ENCODE data around the gene PHACTR3.

The PHACTR3 gene

DNA sequence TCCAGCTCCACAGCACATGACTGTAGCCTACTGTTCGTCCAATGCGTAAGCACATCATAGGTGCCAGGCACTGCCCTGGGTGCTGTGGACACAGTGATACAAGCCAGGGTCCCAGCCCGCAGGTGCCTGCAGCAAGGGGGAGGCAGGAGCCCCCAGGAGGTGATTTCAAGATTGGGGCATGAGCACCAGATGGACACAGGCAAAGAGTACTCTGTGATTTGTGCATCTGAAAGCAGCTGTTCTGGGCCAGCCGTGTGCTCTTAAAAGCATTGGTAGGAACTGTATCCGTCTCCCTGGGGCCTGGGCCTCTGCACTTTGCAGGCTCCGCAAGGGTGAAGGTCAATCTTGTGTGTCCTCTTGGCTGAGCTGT, 179.3 kb downstream of the PHACTR3 start:
- no peak overlapping the region for H3K4me3 ChIP-seq (ENCODE audit: low read depth in 1 of 5, low read length in 5 of 5)
- H3K9me3 ChIP-seq (ENCODE audit: control insufficient read depth in 5 of 5, low read length in 5 of 5): no peaks in the 10 kb centered on the region
- H3K9ac ChIP-seq (ENCODE audit: low read length in 5 of 5): no peak overlapping the region
- H3K4me1 ChIP-seq (ENCODE audit: control insufficient read depth in 5 of 5, insufficient read depth in 5 of 5, low read length in 5 of 5): no peaks in the 10 kb centered on the region
- H3K27me3 ChIP-seq (ENCODE audit: control insufficient read depth in 5 of 5, insufficient read depth in 4 of 5, low read length in 5 of 5): peaks cover 0 to 19% (median 3%) of the 10 kb centered on the region in 5 donors
- H3K36me3 ChIP-seq (ENCODE audit: control insufficient read depth in 5 of 5, insufficient read depth in 5 of 5, low read length in 5 of 5): no peaks in the 10 kb centered on the region
- no peak overlapping the region for H3K27ac ChIP-seq (ENCODE audit: low read depth, low read length)

DNA sequence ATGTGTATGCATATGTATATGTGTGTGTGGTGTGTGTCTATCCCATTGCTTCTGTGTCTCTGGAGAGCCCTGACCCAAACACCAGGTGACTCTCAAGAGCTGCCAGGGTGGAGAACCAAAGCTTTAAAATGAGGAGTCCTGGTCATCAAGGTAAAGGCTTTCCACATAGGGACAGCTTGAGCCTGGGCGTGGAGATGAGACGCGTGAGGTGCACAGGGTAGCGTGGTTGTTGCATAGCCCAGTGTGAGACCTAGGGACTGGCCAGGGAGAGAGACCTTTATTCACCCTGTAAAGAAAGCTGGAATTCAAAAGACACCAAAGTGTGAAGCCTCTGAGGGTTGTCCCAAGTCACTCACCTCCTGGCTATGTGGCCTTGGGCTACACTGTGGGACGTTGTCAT, 180.0 kb downstream of the PHACTR3 start:
- Histone ChIP-seq H3K9ac (ENCODE audit: low read length in 5 of 5) (no peak overlapping the region), H3K36me3 (ENCODE audit: control insufficient read depth in 5 of 5, insufficient read depth in 5 of 5, low read length in 5 of 5) (no peaks in the 10 kb centered on the region), H3K4me1 (ENCODE audit: control insufficient read depth in 5 of 5, insufficient read depth in 5 of 5, low read length in 5 of 5) (no peaks in the 10 kb centered on the region), H3K4me3 (ENCODE audit: low read depth in 1 of 5, low read length in 5 of 5) (no peak overlapping the region), H3K27me3 (ENCODE audit: control insufficient read depth in 5 of 5, insufficient read depth in 4 of 5, low read length in 5 of 5) (peaks cover 0 to 19% (median 3%) of the 10 kb centered on the region in 5 donors), H3K9me3 (ENCODE audit: control insufficient read depth in 5 of 5, low read length in 5 of 5) (no peaks in the 10 kb centered on the region), H3K27ac (ENCODE audit: low read depth, low read length) (no peak overlapping the region)

DNA sequence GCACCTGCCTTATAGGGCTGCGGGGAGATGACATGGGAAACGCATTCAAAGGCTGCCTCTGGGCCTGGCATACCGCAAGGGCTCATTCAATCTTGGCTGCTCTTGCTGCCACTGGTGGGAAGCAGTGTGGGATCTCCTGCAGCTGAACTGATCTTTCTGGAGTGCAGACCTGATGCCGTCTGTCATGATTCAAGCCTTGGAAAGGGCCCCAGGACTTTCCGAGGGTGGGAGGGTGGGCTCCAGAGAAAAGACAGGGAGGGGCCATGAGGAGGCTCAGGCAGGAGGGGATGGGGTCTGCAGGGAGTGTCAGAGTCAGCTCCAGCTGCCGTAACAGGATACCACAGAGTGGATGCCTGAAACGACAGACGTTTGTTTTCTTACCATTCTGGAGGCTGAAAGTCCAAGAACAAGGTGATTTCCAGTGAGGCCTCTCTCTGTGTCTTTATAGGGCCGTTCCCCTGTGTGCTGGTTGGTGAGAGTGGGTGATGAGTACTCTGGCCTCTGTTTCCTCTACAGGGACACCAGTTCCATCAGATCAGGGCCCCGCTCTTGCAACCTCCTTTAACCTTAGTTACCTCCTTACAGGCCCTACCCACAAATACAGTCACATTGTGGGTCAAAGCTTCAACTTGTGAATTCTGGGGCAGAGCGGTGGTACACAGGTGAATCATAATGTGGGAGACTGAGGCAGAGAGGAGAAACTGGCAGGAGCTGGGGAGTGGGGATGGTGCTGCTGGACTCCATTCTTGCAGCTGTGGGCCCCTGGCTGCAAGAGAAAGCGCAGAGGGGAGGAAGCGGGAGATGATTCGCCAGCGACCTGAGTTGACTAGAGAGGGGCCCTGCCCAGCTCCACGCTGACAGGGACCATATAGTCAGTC, 180.7 kb downstream of the PHACTR3 start:
- Histone ChIP-seq H3K9me3 (ENCODE audit: control insufficient read depth in 5 of 5, low read length in 5 of 5) (no peaks in the 10 kb centered on the region), H3K27ac (ENCODE audit: low read depth, low read length) (no peak overlapping the region), H3K9ac (ENCODE audit: low read length in 5 of 5) (no peak overlapping the region), H3K4me1 (ENCODE audit: control insufficient read depth in 5 of 5, insufficient read depth in 5 of 5, low read length in 5 of 5) (no peaks in the 10 kb centered on the region), H3K36me3 (ENCODE audit: control insufficient read depth in 5 of 5, insufficient read depth in 5 of 5, low read length in 5 of 5) (no peaks in the 10 kb centered on the region), H3K27me3 (ENCODE audit: control insufficient read depth in 5 of 5, insufficient read depth in 4 of 5, low read length in 5 of 5) (peaks cover 0 to 19% (median 3%) of the 10 kb centered on the region in 5 donors), H3K4me3 (ENCODE audit: low read depth in 1 of 5, low read length in 5 of 5) (no peak overlapping the region)

DNA sequence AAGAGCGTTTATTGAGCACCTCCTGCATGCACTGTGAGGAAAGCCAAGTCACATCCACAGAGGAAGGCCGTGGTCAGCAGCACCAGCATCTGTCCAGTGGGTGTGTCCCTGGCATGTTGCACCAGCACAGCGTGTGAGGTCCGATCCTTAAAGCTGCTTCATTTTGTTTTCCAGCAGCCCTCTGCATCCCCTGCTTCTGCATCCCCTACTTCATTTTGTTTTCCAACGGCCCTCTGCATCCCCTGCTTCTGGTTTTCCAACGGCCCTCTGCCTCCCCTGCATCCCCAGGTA, 181.3 kb downstream of the PHACTR3 start:
- no peak overlapping the region for H3K4me3 ChIP-seq (ENCODE audit: low read depth in 1 of 5, low read length in 5 of 5)
- H3K27me3 ChIP-seq (ENCODE audit: control insufficient read depth in 5 of 5, insufficient read depth in 4 of 5, low read length in 5 of 5): peaks cover 0 to 16% (median 3%) of the 10 kb centered on the region in 5 donors
- no peak overlapping the region for H3K9ac ChIP-seq (ENCODE audit: low read length in 5 of 5)
- no peaks in the 10 kb centered on the region for H3K36me3 ChIP-seq (ENCODE audit: control insufficient read depth in 5 of 5, insufficient read depth in 5 of 5, low read length in 5 of 5)
- no peak overlapping the region for H3K27ac ChIP-seq (ENCODE audit: low read depth, low read length)
- no peaks in the 10 kb centered on the region for H3K9me3 ChIP-seq (ENCODE audit: control insufficient read depth in 5 of 5, low read length in 5 of 5)
- no peaks in the 10 kb centered on the region for H3K4me1 ChIP-seq (ENCODE audit: control insufficient read depth in 5 of 5, insufficient read depth in 5 of 5, low read length in 5 of 5)

DNA sequence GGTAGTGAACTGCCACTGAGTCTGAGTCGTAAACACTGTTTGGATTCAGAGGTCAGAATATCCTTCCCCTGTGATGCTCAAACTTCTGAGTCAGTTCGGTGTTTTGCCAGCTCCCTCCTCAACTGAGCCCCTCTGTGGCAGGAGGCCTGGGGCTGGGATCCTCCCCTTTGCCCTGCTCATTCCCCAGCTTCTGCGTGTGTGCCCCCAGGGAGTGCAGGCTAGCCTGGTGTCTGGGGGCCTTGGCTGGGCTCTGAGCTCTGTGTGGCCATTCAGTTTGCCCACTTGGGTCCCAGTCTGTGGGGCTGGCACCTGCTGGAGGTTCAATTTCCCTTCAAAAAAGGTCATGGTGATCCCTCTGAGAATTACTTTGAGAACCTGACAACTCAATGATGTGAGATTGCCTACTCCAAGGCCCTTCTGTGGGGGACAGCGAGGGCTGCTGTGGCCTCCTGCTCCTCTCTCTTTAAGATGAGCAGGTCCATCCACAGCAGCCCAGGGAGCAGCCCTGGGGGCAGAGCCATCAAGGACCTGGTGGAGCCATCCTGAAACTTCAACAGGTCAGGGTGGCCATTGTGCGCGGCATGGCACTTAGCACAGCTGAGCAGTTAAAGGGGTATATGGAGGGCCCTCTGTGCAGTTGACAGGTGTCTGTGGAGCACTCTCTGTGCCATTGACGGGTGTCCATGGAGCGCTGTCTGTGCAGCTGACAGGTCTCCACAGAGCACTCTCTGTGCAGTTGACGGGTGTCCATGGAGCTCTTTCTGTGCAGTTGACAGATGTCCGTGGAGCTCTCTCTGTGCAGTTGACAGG, 181.9 kb downstream of the PHACTR3 start:
- Histone ChIP-seq H3K9ac (ENCODE audit: low read length in 5 of 5) (no peak overlapping the region), H3K9me3 (ENCODE audit: control insufficient read depth in 5 of 5, low read length in 5 of 5) (no peaks in the 10 kb centered on the region), H3K27ac (ENCODE audit: low read depth, low read length) (no peak overlapping the region), H3K27me3 (ENCODE audit: control insufficient read depth in 5 of 5, insufficient read depth in 4 of 5, low read length in 5 of 5) (peaks cover 0 to 13% (median 0%) of the 10 kb centered on the region in 5 donors), H3K4me1 (ENCODE audit: control insufficient read depth in 5 of 5, insufficient read depth in 5 of 5, low read length in 5 of 5) (no peaks in the 10 kb centered on the region), H3K4me3 (ENCODE audit: low read depth in 1 of 5, low read length in 5 of 5) (no peak overlapping the region), H3K36me3 (ENCODE audit: control insufficient read depth in 5 of 5, insufficient read depth in 5 of 5, low read length in 5 of 5) (no peaks in the 10 kb centered on the region)

DNA sequence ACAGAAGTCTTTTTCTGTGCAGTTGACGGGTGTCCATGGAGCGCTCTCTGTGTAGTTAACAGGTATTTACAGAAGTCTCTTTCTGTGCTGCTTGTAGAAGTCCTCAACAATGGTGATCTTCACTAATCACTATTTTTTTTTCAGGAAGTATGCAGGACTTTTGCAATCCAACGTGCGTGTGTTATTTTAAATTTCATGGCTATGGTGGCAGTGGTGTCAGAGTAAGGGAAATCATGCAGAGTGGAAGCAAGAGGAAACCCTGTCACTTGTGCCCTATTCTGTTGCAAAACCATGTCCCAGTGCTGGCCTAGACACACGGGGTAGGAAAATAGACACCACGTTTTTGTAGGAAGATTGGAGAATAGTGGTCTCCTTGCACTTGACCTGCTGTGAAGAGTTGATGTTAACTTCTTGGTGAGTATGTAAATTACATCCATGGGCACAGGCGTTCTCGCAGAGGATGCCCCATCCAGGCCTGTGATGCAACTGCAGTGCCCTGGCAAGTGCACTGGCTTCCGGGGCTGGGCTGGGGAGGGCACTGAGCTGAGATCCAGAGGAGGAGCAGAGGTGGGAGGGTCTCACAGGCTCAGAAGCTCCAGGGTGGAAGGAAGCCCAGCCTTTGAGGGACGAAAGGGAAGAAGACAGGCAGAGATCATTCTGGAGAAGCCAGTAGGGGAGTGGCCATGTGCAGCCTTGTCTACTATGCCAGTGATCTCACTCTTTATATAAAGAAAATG, 182.6 kb downstream of the PHACTR3 start:
- Histone ChIP-seq H3K27me3 (ENCODE audit: control insufficient read depth in 5 of 5, insufficient read depth in 4 of 5, low read length in 5 of 5) (peaks cover 0 to 16% (median 0%) of the 10 kb centered on the region in 5 donors), H3K4me3 (ENCODE audit: low read depth in 1 of 5, low read length in 5 of 5) (no peak overlapping the region), H3K36me3 (ENCODE audit: control insufficient read depth in 5 of 5, insufficient read depth in 5 of 5, low read length in 5 of 5) (no peaks in the 10 kb centered on the region), H3K9me3 (ENCODE audit: control insufficient read depth in 5 of 5, low read length in 5 of 5) (peaks cover 0 to 5% (median 0%) of the 10 kb centered on the region in 5 donors), H3K9ac (ENCODE audit: low read length in 5 of 5) (no peak overlapping the region), H3K4me1 (ENCODE audit: control insufficient read depth in 5 of 5, insufficient read depth in 5 of 5, low read length in 5 of 5) (no peaks in the 10 kb centered on the region), H3K27ac (ENCODE audit: low read depth, low read length) (no peak overlapping the region)

DNA sequence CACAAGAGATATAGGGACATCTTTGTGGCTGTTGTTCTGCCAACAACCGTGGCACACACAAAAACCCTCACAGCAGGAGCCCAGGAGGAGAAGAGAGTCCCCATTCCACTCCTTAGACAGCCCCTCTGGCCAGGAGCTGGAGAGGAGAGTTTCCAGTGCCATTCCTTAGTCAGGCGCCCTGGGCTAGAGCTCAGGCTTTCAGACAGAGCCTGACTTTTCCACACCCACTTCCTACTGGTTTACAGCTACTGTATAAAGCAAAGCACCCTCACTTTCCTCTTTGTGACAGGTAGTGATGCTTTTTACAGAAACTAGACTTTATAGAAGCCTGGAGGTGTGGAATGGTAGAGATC, 183.2 kb downstream of the PHACTR3 start:
- Histone ChIP-seq H3K4me3 (ENCODE audit: low read depth in 1 of 5, low read length in 5 of 5) (no peak overlapping the region), H3K9me3 (ENCODE audit: control insufficient read depth in 5 of 5, low read length in 5 of 5) (peaks cover 0 to 10% (median 5%) of the 10 kb centered on the region in 5 donors), H3K27me3 (ENCODE audit: control insufficient read depth in 5 of 5, insufficient read depth in 4 of 5, low read length in 5 of 5) (peaks cover 0 to 16% (median 0%) of the 10 kb centered on the region in 5 donors), H3K36me3 (ENCODE audit: control insufficient read depth in 5 of 5, insufficient read depth in 5 of 5, low read length in 5 of 5) (no peaks in the 10 kb centered on the region), H3K9ac (ENCODE audit: low read length in 5 of 5) (no peak overlapping the region), H3K4me1 (ENCODE audit: control insufficient read depth in 5 of 5, insufficient read depth in 5 of 5, low read length in 5 of 5) (no peaks in the 10 kb centered on the region), H3K27ac (ENCODE audit: low read depth, low read length) (no peak overlapping the region)

DNA sequence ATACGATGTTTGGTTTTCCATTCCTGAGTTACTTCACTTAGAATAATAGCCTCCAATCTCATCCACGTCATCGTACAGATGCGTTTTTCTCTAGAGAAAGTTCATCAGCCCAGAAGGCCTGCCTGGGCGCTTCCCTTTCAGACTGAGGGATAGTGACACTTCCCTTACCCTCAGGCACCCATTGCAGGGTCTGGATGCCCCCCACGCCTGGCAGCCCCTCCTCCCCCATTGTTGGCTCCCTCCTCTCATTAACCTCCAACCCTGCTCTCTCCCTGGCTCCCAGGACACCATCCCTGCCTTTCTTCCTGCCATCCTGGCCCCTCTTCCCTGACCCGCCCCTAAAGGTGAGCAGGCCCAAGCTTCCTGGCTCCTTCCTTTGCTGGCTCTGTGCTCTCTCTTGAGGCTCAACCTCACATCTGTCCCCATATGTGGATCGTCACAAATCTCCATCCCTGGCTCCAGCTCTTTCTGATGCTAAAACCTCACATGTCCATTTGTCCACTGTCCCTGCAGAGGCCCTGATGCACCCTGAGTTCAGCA, 183.9 kb downstream of the PHACTR3 start:
- Histone ChIP-seq H3K9ac (ENCODE audit: low read length in 5 of 5) (no peak overlapping the region), H3K27ac (ENCODE audit: low read depth, low read length) (no peak overlapping the region), H3K9me3 (ENCODE audit: control insufficient read depth in 5 of 5, low read length in 5 of 5) (peaks cover 0 to 10% (median 6%) of the 10 kb centered on the region in 5 donors), H3K4me1 (ENCODE audit: control insufficient read depth in 5 of 5, insufficient read depth in 5 of 5, low read length in 5 of 5) (no peaks in the 10 kb centered on the region), H3K4me3 (ENCODE audit: low read depth in 1 of 5, low read length in 5 of 5) (no peak overlapping the region), H3K27me3 (ENCODE audit: control insufficient read depth in 5 of 5, insufficient read depth in 4 of 5, low read length in 5 of 5) (peaks cover 0 to 16% (median 0%) of the 10 kb centered on the region in 5 donors), H3K36me3 (ENCODE audit: control insufficient read depth in 5 of 5, insufficient read depth in 5 of 5, low read length in 5 of 5) (no peaks in the 10 kb centered on the region)

DNA sequence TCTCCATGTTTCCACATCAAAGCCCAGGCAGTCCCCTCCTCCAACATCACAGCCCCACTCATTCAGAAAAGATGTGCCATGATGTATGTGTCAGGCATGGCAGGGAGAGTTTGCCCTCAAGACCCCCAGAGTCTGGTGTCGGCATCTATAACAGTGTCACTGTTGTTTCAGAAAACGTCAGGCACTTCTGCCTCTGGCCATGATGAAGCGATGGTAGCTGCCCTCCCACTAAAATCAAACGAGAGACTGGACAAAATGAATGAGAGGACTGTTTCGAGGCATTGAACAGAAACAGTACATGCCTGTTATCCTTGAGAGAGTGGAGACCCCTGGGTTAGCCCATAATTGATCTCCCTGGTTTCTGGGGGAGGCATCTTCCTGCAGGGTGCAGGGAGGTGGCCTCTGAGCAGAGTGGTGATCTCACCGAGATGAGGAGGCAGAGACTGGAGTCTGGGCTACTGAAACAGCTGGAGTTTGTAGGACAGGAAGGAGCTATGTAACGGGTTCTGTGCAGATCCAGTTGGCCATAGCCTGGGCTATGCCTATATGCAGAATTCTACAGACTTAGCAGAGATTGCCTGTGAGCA, 184.6 kb downstream of the PHACTR3 start:
- peaks cover 0 to 16% (median 0%) of the 10 kb centered on the region in 5 donors for H3K27me3 ChIP-seq (ENCODE audit: control insufficient read depth in 5 of 5, insufficient read depth in 4 of 5, low read length in 5 of 5)
- H3K9ac ChIP-seq (ENCODE audit: low read length in 5 of 5): no peak overlapping the region
- no peaks in the 10 kb centered on the region for H3K36me3 ChIP-seq (ENCODE audit: control insufficient read depth in 5 of 5, insufficient read depth in 5 of 5, low read length in 5 of 5)
- H3K9me3 ChIP-seq (ENCODE audit: control insufficient read depth in 5 of 5, low read length in 5 of 5): peaks cover 0 to 10% (median 6%) of the 10 kb centered on the region in 5 donors
- no peak overlapping the region for H3K4me3 ChIP-seq (ENCODE audit: low read depth in 1 of 5, low read length in 5 of 5)
- no peak overlapping the region for H3K27ac ChIP-seq (ENCODE audit: low read depth, low read length)
- H3K4me1 ChIP-seq (ENCODE audit: control insufficient read depth in 5 of 5, insufficient read depth in 5 of 5, low read length in 5 of 5): no peaks in the 10 kb centered on the region

All from subcutaneous abdominal adipose tissue (tissue), 5 donors.